ENCODE measurements around the gene NPAS3.

The NPAS3 gene

DNA sequence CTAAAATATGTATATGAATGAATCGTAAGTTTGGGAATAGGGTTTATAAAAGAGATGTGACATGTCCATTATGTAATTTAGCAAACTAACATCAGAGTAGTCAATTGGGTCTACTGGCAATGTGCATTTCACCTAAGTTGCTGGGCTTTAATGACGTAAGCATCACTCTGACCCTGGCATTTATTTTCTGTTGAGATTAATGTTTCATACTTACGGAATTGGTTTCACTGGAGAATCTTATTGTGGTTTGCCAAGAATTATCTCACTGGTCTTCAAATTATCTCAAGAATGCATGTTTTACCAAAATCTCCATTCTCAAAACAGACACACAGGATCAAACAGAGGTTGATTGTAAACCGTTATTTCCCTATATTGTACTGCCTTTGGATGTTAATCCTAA is 437.1 kb downstream of the NPAS3 start:
- no peak overlapping the region for H3K9ac ChIP-seq (ENCODE audit: low read length)
- no peaks in the 10 kb centered on the region for H3K79me2 ChIP-seq (ENCODE audit: low read length)
- no peak for TF ChIP-seq CTCF (IDR thresholded peaks at IDR 0.05; ENCODE audit: low read depth, low read length)
- no peak for TF ChIP-seq EZH2phosphoT487 (IDR thresholded peaks at IDR 0.05; ENCODE audit: low read depth)
- H2AFZ ChIP-seq (ENCODE audit: low read depth, low read length): no peak overlapping the region
- no peak overlapping the region for H3K4me3 ChIP-seq (ENCODE audit: low read length)
- no peaks in the 10 kb centered on the region for H3K9me3 ChIP-seq (ENCODE audit: insufficient read depth, low read length)
- H3K27me3 ChIP-seq (ENCODE audit: low read depth, low read length): no peaks in the 10 kb centered on the region
- no peak overlapping the region for H3K4me2 ChIP-seq (ENCODE audit: low read length)
- no peaks in the 10 kb centered on the region for H4K20me1 ChIP-seq (ENCODE audit: insufficient read depth, low read length)
- peaks cover 32% of the 10 kb centered on the region for H3K4me1 ChIP-seq (ENCODE audit: low read length)
- no peak overlapping the region for H3K27ac ChIP-seq (ENCODE audit: low read length)
- no peaks in the 10 kb centered on the region for H3K36me3 ChIP-seq (replicated peaks; ENCODE audit: low read depth, low read length)

GRCh38 chr14:33376510-33376909 is 437.8 kb downstream of the NPAS3 start:
- Histone ChIP-seq H3K4me1 (ENCODE audit: low read length) (peaks cover 27% of the 10 kb centered on the region), H3K4me3 (ENCODE audit: low read length) (no peak overlapping the region), H4K20me1 (ENCODE audit: insufficient read depth, low read length) (no peaks in the 10 kb centered on the region)

DNA sequence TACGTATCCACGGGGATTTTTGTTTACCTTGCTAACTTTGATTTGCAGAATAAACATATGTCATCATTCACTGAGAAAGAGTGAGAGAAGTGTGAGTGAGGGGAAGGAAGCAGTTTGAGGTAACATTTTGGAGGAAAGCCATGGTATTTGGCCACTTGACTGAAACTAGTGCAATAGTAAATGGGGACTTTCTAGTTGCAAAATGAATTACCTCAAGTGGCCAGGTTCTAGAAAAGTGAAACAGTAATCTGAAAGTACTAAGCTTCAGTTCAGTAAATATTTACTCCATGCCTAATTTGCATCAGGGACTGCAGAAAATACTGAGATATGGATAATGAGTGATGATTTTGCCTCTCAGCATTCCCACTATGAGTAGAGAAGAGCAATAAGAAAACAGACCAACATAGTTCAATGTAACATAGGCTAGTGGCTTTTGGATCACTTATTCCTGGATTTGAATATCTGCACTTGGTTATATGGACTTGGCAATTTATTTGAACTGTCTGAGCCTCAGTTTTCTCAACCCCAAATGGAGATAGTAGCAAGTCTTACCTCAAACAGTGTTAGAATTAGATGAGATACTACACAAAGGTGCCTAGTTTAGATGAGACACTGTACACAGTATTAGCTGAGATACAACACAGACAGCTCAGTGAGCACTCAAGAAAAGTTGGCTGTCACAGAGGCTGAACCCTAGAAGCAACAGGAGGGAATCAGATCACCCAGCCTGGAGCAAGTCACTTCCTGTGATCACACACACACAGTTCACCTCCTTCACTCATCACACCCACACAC is 439.1 kb downstream of the NPAS3 start:
- H3K36me3 ChIP-seq (replicated peaks; ENCODE audit: low read depth, low read length): no peaks in the 10 kb centered on the region
- H3K4me2 ChIP-seq (ENCODE audit: low read length): peak overlapping the region; percentile 44
- H3K9ac ChIP-seq (ENCODE audit: low read length): no peak overlapping the region
- no peaks in the 10 kb centered on the region for H3K27me3 ChIP-seq (ENCODE audit: low read depth, low read length)
- H2AFZ ChIP-seq (ENCODE audit: low read depth, low read length): no peak overlapping the region
- no peaks in the 10 kb centered on the region for H4K20me1 ChIP-seq (ENCODE audit: insufficient read depth, low read length)
- H3K4me3 ChIP-seq (ENCODE audit: low read length): no peak overlapping the region
- no peaks in the 10 kb centered on the region for H3K79me2 ChIP-seq (ENCODE audit: low read length)
- peaks cover 27% of the 10 kb centered on the region for H3K4me1 ChIP-seq (ENCODE audit: low read length)
- no peak overlapping the region for H3K27ac ChIP-seq (ENCODE audit: low read length)
- TF ChIP-seq CTCF (IDR thresholded peaks at IDR 0.05; ENCODE audit: low read depth, low read length) (no peak), EZH2phosphoT487 (IDR thresholded peaks at IDR 0.05; ENCODE audit: low read depth) (no peak)
- H3K9me3 ChIP-seq (ENCODE audit: insufficient read depth, low read length): no peaks in the 10 kb centered on the region

More at GRCh38 chr14:33376510-33376909, 437.8 kb downstream of the NPAS3 start:
- Histone ChIP-seq H3K27me3 (ENCODE audit: low read depth, low read length) (no peaks in the 10 kb centered on the region), H3K9ac (ENCODE audit: low read length) (no peak overlapping the region), H3K27ac (ENCODE audit: low read length) (no peak overlapping the region), H3K4me2 (ENCODE audit: low read length) (no peak overlapping the region), H3K36me3 (replicated peaks; ENCODE audit: low read depth, low read length) (no peaks in the 10 kb centered on the region), H3K9me3 (ENCODE audit: insufficient read depth, low read length) (no peaks in the 10 kb centered on the region), H3K79me2 (ENCODE audit: low read length) (no peaks in the 10 kb centered on the region), H2AFZ (ENCODE audit: low read depth, low read length) (no peak overlapping the region)
- TF ChIP-seq CTCF (IDR thresholded peaks at IDR 0.05; ENCODE audit: low read depth, low read length) (no peak), EZH2phosphoT487 (IDR thresholded peaks at IDR 0.05; ENCODE audit: low read depth) (no peak)

DNA sequence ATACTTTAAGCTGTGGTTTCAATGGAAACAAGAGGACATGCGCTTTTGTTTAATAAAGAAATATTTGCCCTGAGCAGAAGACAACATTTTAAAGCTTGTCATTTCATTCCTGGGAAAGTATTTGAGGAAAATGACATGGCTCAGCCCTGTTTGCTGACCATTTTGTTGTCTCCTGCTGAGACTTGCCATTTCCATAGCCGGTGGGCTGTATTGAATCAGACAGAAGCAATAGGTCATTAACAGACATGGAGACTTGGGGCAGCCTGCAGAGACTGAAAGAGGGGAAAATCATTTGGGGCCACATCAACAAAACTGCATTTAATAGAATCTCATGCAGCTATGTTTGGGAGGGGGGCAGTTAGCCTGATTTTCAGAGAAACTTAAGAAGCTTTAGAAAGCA is 443.0 kb downstream of the NPAS3 start:
- Histone ChIP-seq H3K27ac (ENCODE audit: low read length) (no peak overlapping the region), H2AFZ (ENCODE audit: low read depth, low read length) (no peak overlapping the region), H3K4me3 (ENCODE audit: low read length) (no peak overlapping the region), H3K79me2 (ENCODE audit: low read length) (no peaks in the 10 kb centered on the region), H4K20me1 (ENCODE audit: insufficient read depth, low read length) (no peaks in the 10 kb centered on the region), H3K4me1 (ENCODE audit: low read length) (peaks cover 20% of the 10 kb centered on the region), H3K9ac (ENCODE audit: low read length) (no peak overlapping the region), H3K4me2 (ENCODE audit: low read length) (no peak overlapping the region), H3K27me3 (ENCODE audit: low read depth, low read length) (no peaks in the 10 kb centered on the region), H3K9me3 (ENCODE audit: insufficient read depth, low read length) (no peaks in the 10 kb centered on the region), H3K36me3 (replicated peaks; ENCODE audit: low read depth, low read length) (no peaks in the 10 kb centered on the region)
- TF ChIP-seq EZH2phosphoT487 (IDR thresholded peaks at IDR 0.05; ENCODE audit: low read depth): no peak
- TF ChIP-seq CTCF (IDR thresholded peaks at IDR 0.05; ENCODE audit: low read depth, low read length): no peak

Measured in OCI-LY3 (cell line).